Uterus (tissue), 4 donors: ENCODE results near the gene COL5A3. TPM values are rescaled to one million over a fixed set of nuclear protein-coding genes. Genes with fewer than 3 reads are reported as not detected.

Source experiments
- DNase-seq, 2 donors: peaks; one replicate each; pipeline ENCODE4 v3.0.0-alpha.2; 2019 to 2020
- H3K27ac ChIP-seq, 2 donors: fragments of 200-600 bp; sonication (generic); 1 replicate in 1 of 2; 2 replicates in 1 of 2; pipeline ENCODE4 v1.5.1; 2016 to 2018
- H3K27me3 ChIP-seq, 2 donors: fragments of 200-600 bp; sonication (generic); one replicate each; pipeline ENCODE4 v1.5.1; 2018 to 2019; ENCODE audit warnings: control low read depth in 1 of 2
- H3K36me3 ChIP-seq, 2 donors: fragments of 200-600 bp; sonication (generic); one replicate each; pipeline ENCODE4 v1.5.1; 2019; ENCODE audit warnings: control low read depth in 1 of 2
- H3K4me1 ChIP-seq, 2 donors: fragments of 200-600 bp; sonication (generic); one replicate each; pipeline ENCODE4 v1.5.1; 2018 to 2019; ENCODE audit warnings: control low read depth in 1 of 2
- H3K4me3 ChIP-seq, 2 donors: fragments of 200-600 bp; sonication (generic); 1 replicate in 1 of 2; 2 replicates in 1 of 2; pipeline ENCODE4 v1.5.1; 2018 to 2019; ENCODE audit warnings: mild to moderate bottlenecking in 1 of 2
- H3K9me3 ChIP-seq, 2 donors: fragments of 200-600 bp; sonication (generic); one replicate each; pipeline ENCODE4 v1.5.1; 2019; ENCODE audit warnings: control low read depth in 1 of 2
- CTCF ChIP-seq, 4 experiments: fragments of 200-600 bp in 2 of 4; fragments of 450-650 bp in 2 of 4; sonication (generic) in 2 of 4; IDR thresholded peaks; one replicate each; pipeline ENCODE4 v1.5.1; 2016 to 2019; ENCODE audit warnings: antibody characterized with exemption in 4 of 4, mild to moderate bottlenecking in 2 of 4, moderate library complexity in 1 of 4
- POLR2A ChIP-seq, 2 donors: fragments of 450-650 bp; IDR thresholded peaks; one replicate each; pipeline ENCODE4 v1.6.1; 2016; ENCODE audit warnings: antibody characterized with exemption in 2 of 2, mild to moderate bottlenecking in 1 of 2, moderate library complexity in 1 of 2
- intact Hi-C: fragments of 100-400 bp; cut with DNase I; formaldehyde crosslinking; loops from one replicate; pipeline ENCODE4 v1.15.1; 2023; ENCODE audit warnings: low total_unique reads
- total RNA-seq, 4 donors: library from RNA; depleted of rRNA in 3 of 4; stranded (reverse); fragments of >200 nt in 3 of 4; gene quantifications; one replicate each; pipeline versions ENCODE4 v1.1.0 to v1.2.4, GENCODE V29; 2014 to 2023
- donor health status: DM: yes; HTN: yes; CAD: no.

COL5A3 gene
- total RNA-seq, 4 donors from 2014 or later, result 12.6 to 43.3 (median 25.6) TPM

DNA sequence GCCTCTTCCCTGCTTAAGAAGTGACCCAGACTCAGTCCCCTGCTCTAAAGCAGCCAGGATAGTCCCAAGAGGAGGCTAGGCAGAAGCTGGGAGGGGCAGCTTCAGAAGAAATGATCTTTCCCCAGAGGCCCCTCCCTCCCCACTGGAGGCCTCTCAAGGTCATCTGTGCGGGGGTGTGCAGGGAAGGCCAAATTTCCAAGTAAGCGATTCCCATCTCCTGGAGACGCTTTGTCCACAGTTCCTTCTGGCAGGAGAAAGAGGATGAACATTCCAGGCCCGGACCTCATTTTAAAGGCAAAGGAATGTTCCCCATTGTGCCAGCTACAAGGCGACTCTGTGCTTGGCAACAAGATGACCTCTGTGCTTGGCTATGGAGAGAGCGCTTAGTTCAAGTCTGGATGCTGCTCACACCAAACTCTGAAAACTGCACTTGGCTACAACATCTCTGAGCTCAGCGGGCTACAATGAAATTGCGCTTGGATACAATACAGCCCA, 23.5 kb downstream of the COL5A3 start:
- peak; percentile 37 to 78 for DNase-seq
- H3K27ac ChIP-seq, result peak overlapping the region; percentile 63 to 68
- H3K36me3 ChIP-seq, result no peaks in the 10 kb centered on the region
- no peak overlapping the region for H3K4me3 ChIP-seq
- H3K9me3 ChIP-seq, result no peaks in the 10 kb centered on the region
- no peaks in the 10 kb centered on the region for H3K27me3 ChIP-seq
- TF ChIP-seq POLR2A (IDR thresholded peaks at IDR 0.05) (no peak), CTCF (IDR thresholded peaks at IDR 0.05) (no peak)
- intact Hi-C loops, result no loop called here
- H3K4me1 ChIP-seq, result no peaks in the 10 kb centered on the region

- H3K27me3 ChIP-seq, result no peaks in the 10 kb centered on the region
- H3K4me1 ChIP-seq, result no peaks in the 10 kb centered on the region
- TF ChIP-seq POLR2A (IDR thresholded peaks at IDR 0.05) (no peak), CTCF (IDR thresholded peaks at IDR 0.05) (no peak)
- no peaks in the 10 kb centered on the region for H3K36me3 ChIP-seq
- intact Hi-C loops, result no loop called here
- DNase-seq, result no peak
- no peak overlapping the region for H3K27ac ChIP-seq
- H3K9me3 ChIP-seq, result no peaks in the 10 kb centered on the region
- no peak overlapping the region for H3K4me3 ChIP-seq
These were observed 28.7 kb downstream of the COL5A3 start for GRCh38 chr19:9981406-9982260.

- H3K36me3 ChIP-seq, result no peaks in the 10 kb centered on the region
These were observed 38.2 kb downstream of the COL5A3 start for GRCh38 chr19:9972103-9972502.

GRCh38 chr19:9971166-9971897, 39.0 kb downstream of the COL5A3 start:
- Histone ChIP-seq H3K4me1 (no peaks in the 10 kb centered on the region), H3K36me3 (no peaks in the 10 kb centered on the region), H3K27me3 (no peaks in the 10 kb centered on the region), H3K27ac (no peak overlapping the region), H3K9me3 (no peaks in the 10 kb centered on the region), H3K4me3 (no peak overlapping the region)
- no peak for DNase-seq
- TF ChIP-seq POLR2A (IDR thresholded peaks at IDR 0.05), result no peak
- TF ChIP-seq CTCF (IDR thresholded peaks at IDR 0.05), result no peak
- intact Hi-C loops, result no loop called here

More at GRCh38 chr19:9972103-9972502, 38.2 kb downstream of the COL5A3 start:
- TF ChIP-seq POLR2A (IDR thresholded peaks at IDR 0.05) (no peak), CTCF (IDR thresholded peaks at IDR 0.05) (no peak)
- Histone ChIP-seq H3K27ac (no peak overlapping the region), H3K9me3 (no peaks in the 10 kb centered on the region), H3K4me1 (no peaks in the 10 kb centered on the region), H3K4me3 (no peak overlapping the region), H3K27me3 (no peaks in the 10 kb centered on the region)
- DNase-seq, result no peak
- intact Hi-C loops, result no loop called here

- no peak overlapping the region for H3K27ac ChIP-seq
- H3K4me1 ChIP-seq, result no peaks in the 10 kb centered on the region
- intact Hi-C loops, result no loop called here
- TF ChIP-seq POLR2A (IDR thresholded peaks at IDR 0.05) (no peak), CTCF (IDR thresholded peaks at IDR 0.05) (no peak)
- H3K9me3 ChIP-seq, result no peaks in the 10 kb centered on the region
- H3K4me3 ChIP-seq, result no peak overlapping the region
- no peaks in the 10 kb centered on the region for H3K27me3 ChIP-seq
- DNase-seq, result no peak
- H3K36me3 ChIP-seq, result no peaks in the 10 kb centered on the region
These were observed 39.8 kb downstream of the COL5A3 start for GRCh38 chr19:9970481-9970880.
